GM21390 (cell line): ENCODE measurements around the gene AFF1.

Experiments used
- ATAC-seq: cut with Tn5 transposase; IDR thresholded peaks from one replicate; pipeline ENCODE4 v1.9.1; 2021; ENCODE audit not compliant: unreplicated experiment

Gene AFF1

DNA sequence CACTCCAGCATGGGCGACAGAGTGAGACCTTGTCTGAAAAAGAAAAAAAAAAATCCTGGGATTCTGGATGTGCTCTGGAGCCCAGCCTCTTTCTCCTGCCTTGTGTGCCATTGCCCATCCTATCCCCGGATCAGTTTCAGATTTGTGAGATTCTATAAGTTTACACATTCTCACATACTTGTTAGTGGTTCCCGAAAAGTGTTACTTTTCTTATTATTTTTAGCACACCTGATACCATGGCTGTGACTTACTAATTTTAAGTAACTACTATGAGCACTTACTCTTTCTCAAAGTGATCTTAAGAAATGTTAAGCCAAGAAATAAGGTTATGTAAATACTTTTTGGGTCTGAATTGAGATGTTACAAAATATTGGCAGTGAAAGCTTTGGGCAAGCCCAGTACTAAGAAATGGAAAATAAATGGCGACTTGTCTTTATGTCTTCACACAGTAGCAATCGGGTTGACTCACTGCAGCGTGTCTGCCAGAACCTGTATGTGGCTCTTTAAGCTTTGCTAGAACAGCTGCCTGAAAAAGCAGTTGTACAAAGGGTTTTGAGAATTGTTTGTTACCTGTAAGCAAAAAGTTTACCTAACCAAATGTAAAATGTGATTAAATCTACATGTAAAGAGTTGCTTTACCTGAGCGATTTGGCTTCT is 166.9 kb downstream of the AFF1 start:
- ATAC-seq, result no peak

DNA sequence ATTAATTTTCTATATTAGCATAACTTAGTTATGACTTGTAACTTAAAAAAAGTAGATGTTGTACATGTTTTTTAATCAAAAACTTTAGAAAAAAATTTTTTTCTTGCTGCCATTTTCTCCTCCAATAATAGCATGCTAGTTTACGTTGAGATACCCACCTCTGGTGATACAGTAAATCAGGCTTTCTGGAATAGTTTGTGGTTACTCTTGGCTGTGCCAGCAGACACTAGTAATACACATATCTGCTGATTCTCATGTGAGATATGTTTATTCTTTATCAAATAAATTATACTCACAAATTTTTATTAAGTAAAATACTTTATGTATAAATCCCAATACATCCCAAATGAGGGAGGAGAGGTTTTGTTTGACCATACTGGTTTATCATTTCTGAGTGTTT is 168.3 kb downstream of the AFF1 start:
- no peak for ATAC-seq

DNA sequence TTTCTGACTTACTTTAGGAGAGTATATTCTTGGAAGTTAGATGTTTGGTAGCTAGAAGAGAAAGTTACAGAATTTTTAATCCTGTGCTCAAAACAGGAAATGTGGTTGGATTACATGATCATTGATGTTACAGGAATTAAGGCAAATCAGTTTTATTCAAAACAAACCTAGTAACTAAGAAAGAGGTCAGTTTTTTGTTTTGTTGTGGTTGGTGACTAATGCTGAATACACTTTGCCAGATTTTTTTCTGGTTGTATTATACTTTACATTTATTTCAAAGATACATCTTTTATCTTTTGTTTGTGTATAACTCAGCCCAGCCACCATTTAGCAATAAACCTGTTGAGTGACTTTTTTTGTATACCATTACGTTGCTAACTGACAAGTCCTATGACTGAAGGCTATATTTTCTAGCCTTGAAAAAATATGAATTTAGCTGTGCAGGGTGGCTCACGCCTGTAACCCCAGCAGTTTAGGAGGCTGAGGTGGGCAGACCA is 168.9 kb downstream of the AFF1 start:
- no peak for ATAC-seq

DNA sequence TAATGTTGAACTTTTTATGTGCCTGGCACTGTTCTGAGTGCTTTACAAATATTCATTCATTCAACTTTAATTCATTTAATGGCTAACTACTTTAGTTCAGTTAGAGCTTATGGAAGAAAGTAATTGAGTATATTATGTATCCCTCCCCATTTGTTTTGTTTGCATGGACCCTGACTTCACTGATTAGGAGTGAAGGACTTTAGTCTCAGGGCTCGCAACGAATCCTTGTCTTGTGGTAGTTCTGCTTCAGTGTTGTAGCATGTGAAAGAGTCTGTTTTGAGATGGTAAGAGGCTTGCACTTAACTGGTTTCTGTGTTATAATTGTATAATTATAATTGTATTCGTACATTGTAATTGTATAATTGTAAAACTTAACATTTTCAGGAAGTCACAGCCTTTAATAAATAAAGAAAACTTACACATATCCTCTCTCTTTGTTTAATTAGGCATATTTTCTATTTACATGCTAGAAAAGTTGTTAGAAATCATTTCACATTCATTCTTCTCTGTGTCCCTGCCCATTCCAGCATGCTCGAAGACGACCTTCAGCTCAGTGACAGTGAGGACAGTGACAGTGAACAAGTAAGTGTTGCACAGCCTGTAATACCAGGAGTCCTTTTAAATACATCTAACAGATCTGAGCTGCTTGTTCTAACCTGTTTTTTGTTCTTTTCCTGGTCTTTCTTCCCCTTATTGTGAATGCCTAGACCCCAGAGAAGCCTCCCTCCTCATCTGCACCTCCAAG is 170.5 kb downstream of the AFF1 start:
- ATAC-seq, result no peak

DNA sequence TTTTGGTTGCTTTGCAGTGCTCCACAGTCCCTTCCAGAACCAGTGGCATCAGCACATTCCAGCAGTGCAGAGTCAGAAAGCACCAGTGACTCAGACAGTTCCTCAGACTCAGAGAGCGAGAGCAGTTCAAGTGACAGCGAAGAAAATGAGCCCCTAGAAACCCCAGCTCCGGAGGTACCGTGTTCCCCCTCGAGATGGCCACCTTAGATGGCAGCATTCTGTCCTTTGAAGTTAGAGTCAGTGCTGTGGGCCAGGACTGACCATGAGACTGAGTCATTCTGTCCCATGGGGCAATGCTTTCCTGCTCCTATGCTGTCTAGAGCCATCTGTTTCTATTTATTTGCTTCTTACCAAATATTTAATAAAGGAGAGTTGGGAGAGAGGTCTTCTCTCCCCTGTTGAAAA is 173.3 kb downstream of the AFF1 start:
- ATAC-seq, result no peak

DNA sequence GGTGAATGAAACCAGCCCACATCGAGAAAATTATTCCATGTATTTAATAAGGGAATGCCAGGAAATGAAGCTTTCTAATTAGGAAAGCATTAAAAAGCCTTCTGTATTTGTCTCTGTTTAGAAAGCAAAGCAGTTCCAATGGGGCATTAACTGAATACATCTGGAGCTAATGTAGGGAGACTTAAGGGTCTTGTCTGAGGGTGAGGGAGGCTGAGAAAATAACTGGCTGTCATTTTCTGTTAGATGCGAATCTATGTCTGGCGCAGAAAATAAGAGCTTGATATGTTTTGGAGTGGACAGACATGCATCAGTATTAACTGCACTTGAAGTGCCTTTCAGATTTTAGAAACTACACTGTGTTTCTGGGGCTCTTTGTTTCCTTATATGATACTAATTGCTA is 174.3 kb downstream of the AFF1 start:
- ATAC-seq, result no peak

DNA sequence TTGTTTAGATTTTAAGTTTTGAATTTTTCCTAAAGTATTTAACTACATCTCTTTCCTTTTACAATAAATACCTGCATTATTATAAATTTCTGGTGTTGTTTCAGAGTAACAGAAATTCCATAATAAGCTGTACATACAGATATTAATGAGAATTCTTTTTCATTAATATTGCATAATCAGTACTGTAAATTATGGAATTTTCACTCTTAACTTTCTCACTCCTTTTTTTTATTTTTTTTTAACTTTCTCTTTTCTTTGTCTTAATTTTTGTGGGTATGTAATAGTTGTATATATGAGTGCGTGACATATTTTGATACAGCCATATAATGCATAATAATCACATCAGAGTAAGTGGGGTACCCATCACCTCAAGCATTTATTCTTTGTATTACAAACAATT is 175.1 kb downstream of the AFF1 start:
- ATAC-seq, result no peak

DNA sequence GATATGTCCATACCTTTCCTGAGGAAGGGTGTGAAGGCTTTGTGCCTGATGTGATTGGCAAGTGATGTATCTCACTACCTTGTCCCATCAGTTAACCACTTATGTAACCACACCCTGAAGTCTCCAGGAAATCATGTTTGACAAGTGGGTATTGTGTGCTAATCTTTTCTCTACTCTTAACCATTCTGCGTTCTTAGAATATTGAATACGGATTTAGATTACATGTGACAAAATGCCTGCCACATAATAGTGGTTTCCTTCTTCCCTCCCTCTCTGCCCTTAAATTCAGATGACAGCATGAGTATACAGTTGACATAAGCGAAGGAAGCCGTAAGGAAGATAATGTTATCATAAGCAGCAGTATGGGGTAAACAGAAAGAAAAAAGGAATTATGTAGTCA is 177.3 kb downstream of the AFF1 start:
- no peak for ATAC-seq

DNA sequence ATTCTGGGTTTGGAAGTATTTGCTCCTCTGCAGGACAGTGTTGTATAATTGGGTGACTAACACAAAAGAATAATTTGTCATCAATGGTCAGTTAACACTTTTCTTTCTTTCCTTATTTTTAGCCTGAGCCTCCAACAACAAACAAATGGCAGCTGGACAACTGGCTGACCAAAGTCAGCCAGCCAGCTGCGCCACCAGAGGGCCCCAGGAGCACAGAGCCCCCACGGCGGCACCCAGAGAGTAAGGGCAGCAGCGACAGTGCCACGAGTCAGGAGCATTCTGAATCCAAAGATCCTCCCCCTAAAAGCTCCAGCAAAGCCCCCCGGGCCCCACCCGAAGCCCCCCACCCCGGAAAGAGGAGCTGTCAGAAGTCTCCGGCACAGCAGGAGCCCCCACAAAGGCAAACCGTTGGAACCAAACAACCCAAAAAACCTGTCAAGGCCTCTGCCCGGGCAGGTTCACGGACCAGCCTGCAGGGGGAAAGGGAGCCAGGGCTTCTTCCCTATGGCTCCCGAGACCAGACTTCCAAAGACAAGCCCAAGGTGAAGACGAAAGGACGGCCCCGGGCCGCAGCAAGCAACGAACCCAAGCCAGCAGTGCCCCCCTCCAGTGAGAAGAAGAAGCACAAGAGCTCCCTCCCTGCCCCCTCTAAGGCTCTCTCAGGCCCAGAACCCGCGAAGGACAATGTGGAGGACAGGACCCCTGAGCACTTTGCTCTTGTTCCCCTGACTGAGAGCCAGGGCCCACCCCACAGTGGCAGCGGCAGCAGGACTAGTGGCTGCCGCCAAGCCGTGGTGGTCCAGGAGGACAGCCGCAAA is 179.6 kb downstream of the AFF1 start:
- ATAC-seq, result no peak

DNA sequence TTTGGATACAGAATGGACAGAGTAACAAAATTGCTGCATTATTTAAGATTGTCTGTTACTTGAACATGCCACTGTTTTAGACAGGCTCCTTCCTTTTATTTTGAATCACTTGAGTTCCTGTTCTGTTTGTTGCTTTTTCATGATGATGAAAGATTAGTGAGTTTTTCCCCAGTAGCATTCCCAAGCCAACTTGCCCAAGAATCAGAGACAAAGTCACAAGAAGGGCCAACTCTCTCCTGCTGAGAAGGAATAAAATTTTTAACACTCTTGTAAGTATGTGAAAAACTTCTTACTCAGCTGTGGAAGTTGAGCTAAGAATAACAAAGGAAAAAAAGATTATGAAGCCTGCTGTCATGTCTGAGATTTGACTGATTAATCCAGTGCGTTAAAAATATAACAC is 181.4 kb downstream of the AFF1 start:
- ATAC-seq, result no peak

DNA sequence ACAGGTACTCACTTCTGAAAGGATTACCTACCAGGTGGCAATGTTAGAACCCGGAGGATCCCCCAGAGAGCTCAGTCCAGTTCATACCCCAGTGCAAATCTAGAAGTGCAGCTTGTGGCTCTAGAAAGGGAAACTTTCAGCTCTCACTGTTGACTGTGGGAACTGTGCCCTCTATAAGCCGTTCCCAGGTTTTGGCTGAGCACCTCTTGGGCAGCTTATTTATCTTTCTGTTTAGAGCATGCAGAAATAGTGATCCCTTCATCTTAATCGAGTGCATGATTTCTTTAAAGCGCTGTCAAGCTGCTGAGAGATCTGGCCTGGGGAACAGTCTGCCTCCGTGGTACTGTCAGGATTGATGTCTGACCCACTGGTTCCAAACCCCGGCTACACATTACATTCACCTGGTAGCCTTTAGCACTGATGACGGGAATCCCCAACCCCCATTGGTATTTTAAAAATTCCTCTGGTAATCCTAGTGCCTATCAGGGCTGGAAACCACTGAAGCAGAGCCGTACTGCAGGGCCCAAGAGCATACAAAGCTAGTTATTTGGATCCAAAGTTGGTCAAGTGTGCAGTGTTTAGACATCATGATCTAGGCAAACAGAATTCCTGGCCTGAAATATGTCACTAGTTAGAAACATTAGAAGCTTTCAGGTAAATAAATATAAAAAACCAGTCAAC is 182.4 kb downstream of the AFF1 start:
- no peak for ATAC-seq

DNA sequence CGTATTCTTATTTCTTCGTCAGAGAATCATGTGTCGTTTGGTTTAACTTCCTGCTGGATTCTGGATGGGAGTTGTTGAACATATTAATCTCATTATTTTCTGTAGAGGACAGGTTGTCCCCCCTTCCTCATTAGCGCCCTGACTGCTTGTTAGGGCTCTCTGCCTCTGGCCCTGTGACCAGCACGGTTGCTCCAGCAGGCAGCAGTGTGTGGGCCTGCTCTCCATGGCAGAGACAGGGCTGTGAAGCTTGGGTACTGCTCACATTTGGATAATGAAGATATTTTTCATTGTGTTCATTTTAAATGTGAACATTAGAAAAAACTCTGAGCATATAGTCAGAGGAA is 182.9 kb downstream of the AFF1 start:
- ATAC-seq, result no peak

DNA sequence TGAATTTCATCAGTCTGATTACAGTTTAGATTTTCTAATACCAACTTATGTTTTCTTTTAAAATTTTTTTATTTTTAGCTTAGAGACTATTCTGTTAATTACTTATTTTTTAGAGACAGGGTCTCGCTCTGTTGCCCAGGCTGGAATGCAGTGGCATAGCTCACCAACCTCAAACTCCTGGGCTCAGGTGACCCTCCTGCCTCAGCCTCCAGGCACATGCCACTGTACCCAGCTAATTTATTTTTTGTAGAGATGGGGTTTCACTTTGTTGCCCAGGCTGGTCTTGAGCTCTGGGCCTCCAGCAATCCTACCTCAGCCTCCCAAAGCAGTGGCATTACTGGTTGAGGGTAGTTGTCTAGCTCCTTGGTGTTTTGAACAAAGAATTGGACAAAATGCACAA is 183.6 kb downstream of the AFF1 start:
- ATAC-seq, result no peak

DNA sequence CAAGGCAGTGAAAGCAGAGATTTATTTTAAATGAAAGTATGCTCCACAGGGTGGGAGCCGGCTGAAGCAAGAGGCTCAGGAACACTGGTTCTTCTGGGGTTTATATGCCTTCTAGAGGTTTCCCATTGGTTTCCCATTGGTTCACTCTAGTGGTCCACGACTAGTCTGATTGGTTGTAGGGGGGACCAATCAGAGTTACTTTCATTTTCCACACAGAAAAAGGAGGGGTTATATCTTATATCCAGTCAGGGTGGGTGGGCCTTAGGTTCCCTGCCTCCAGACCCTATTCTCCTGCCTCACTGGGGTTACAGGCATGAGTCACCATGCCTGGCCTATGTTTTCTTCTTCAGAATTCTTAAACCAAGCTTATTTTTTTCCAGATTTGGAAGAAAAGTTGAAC is 184.0 kb downstream of the AFF1 start:
- ATAC-seq, result no peak

DNA sequence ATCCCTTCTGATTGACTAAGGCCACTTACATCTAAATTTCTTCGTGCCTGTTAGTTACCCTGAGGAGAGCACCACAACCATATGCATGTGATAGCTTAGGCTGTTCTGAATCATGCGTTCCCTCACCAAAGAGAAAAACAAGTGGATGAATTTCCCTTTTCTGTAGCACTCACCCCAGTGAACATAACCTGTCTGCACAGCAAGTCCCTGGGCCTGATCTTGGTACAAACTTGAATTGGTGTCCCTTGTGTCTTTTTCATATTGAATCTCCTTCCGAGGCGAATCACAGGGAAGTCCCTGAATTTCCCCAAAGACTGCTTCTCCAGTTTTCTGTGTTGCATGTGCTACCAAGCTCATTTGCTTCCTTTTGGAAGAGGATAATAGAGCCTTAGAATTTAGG is 185.2 kb downstream of the AFF1 start:
- ATAC-seq, result no peak

DNA sequence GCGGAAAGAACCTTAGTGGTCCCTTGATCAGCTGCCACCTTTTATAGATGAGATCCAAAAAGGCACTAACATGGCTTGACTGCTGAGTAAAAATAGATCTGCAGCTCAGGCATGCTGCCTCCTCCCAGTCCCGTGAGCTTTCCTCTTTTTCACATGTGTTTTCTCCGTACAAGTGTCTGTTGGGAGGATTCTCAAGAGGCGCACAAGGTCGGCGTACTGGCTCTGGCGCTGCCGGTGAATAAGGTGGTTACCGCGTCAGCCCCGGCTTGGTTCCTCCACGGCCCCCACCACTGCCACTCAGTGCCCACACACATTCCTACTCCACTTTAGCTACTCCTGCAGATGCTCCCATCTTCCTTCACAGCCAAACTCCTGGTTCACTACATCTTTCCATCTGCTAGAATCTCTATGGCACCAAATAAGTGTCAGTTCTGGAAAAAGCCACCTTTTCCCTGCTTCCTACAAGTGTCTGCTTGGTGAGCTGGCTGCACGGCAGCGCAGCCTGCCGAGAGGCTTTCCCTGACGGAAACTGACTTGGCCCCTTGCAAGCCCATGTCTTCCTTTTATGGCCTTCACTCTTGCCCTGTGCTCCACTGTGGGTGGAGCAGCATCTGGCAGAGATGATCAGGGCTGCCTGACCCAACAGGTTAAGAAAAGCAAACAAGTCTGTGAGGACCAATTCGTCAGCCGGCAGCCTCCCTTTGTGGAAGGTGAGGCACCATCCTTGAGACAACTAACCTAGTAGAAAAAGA is 185.8 kb downstream of the AFF1 start:
- no peak for ATAC-seq

DNA sequence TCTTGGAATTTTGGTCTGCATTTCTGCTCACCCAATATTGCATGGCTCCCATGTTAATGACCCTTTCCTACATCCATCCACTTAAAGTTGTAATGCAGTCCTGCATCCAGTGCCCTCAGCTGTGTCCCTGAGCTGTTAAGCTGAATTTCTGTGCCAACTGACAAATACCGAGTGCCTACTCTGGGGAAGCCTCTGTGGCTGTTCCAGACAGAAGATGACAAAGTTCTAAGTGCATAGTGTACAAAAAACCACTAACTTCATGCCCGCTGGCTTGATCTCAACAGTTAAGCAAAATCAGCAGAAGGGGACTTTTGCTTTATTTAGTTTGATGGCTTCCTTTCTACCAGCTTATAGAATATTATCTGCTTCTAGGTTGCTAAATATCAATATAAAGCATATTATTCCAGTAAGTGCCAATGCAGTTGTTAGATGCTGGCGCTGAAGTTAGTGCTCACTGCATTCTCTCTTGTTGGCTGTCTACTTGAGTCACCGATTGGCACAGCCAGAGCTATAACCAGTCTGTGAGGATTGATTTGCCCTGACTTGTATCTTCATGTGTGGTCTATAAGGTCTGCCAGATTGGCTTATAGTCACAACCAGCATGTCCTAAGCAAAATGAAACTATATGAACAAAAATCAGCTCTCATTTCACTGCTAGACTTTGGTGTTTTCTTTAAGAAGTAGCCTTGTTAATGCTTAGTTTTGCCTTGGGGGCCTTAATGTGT is 186.7 kb downstream of the AFF1 start:
- ATAC-seq, result no peak

DNA sequence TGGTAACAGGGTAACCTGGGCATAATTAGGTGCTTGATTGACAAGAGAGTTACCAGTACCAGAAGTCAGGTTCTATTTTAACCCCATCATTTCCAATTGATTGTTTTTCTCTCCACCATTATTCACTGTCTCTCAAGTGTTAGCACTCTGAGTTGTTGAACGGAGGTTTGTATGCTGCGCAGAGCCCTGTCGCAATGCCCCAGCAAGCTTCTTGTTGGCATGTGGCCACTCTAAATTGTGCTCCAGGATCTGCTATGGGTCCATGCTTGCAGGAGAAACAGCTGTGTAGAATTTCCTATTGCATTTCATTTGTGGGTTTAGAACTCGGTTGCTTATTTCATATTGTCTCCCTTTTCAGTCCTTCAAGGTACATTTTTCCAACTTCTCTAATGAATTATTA is 187.4 kb downstream of the AFF1 start:
- ATAC-seq, result no peak

DNA sequence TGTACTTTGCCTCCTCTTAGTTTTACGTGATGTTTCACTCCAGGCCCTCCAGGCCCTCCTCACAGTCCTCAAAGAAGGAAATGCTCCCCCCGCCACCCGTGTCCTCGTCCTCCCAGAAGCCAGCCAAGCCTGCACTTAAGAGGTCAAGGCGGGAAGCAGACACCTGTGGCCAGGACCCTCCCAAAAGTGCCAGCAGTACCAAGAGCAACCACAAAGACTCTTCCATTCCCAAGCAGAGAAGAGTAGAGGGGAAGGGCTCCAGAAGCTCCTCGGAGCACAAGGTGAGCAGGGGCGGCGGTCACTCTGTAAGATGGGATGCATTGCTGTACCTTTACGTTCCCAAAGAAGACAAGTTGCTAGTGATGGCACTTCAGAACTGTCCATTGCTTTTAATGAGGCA is 191.2 kb downstream of the AFF1 start:
- ATAC-seq, result no peak
